Caco-2 (cell line): Measurements from ENCODE around the gene APC2. TPM values are rescaled to one million over a fixed set of nuclear protein-coding genes. Genes with fewer than 3 reads are reported as not detected.

ENCODE experiments used
- BruUV-seq: library from RNA; stranded (reverse); fragments of 400-500 nt; replicated peaks from 2 replicates; lab custom pipeline; 2021; lab: Mats Ljungman, UMichigan
- CTCF ChIA-PET: fragments of 300-600 bp; sonication (Branson Sonifier 250); formaldehyde crosslinking; loops from one replicate; lab custom pipeline; 2022; ENCODE audit warnings: antibody characterized with exemption; lab: Charles Lee
- POLR2A ChIA-PET: fragments of 300-600 bp; sonication (Branson Sonifier 250); formaldehyde crosslinking; loops from one replicate; lab custom pipeline; 2022; ENCODE audit warnings: antibody characterized with exemption; lab: Charles Lee
- DNase-seq, 2 experiments: peaks; one replicate each; pipeline versions ENCODE4 v3.0.0 to v3.0.0-alpha.2; 2020 to 2022
- H3K27me3 ChIP-seq: replicated peaks from 2 replicates; pipeline ENCODE4 v1.6.0; 2011; ENCODE audit warnings: low read length; ENCODE audit not compliant: control insufficient read depth, insufficient read depth
- H3K36me3 ChIP-seq: 2 replicates; pipeline ENCODE4 v1.5.1; 2011; ENCODE audit warnings: low read length; ENCODE audit not compliant: control insufficient read depth, insufficient read depth
- H3K4me1 ChIP-seq: fragments of 250-450 bp; sonication (Bioruptor Pico); 2 replicates; pipeline ENCODE4 v1.5.1; 2020; ENCODE audit warnings: mild to moderate bottlenecking
- H3K4me3 ChIP-seq: 2 replicates; pipeline ENCODE4 v1.5.1; 2011; ENCODE audit warnings: low read depth, mild to moderate bottlenecking, control low read depth, low read length
- H3K9me3 ChIP-seq: fragments of 250-450 bp; sonication (Bioruptor Pico); 2 replicates; pipeline ENCODE4 v1.5.1; 2020; ENCODE audit warnings: mild to moderate bottlenecking, moderate library complexity
- H3K27ac Mint-ChIP-seq: one replicate; pipeline ENCODE4 v1.8.0; 2022; ENCODE audit warnings: mixed read lengths; ENCODE audit not compliant: unreplicated experiment
- H3K27me3 Mint-ChIP-seq: one replicate; pipeline ENCODE4 v1.8.0; 2022; ENCODE audit warnings: mixed read lengths; ENCODE audit not compliant: insufficient read depth, unreplicated experiment
- H3K36me3 Mint-ChIP-seq: one replicate; pipeline ENCODE4 v1.8.0; 2022; ENCODE audit warnings: mild to moderate bottlenecking, mixed read lengths; ENCODE audit not compliant: insufficient read depth, unreplicated experiment
- H3K4me1 Mint-ChIP-seq: one replicate; pipeline ENCODE4 v1.8.0; 2022; ENCODE audit warnings: low read depth, mixed read lengths; ENCODE audit not compliant: unreplicated experiment
- H3K4me3 Mint-ChIP-seq: one replicate; pipeline ENCODE4 v1.8.0; 2022; ENCODE audit warnings: mild to moderate bottlenecking, moderate library complexity, mixed read lengths; ENCODE audit not compliant: unreplicated experiment
- H3K9me3 Mint-ChIP-seq: one replicate; pipeline ENCODE4 v1.8.0; 2022; ENCODE audit warnings: mixed read lengths; ENCODE audit not compliant: unreplicated experiment
- intact Hi-C: fragments of 100-400 bp; cut with micrococcal nuclease; formaldehyde crosslinking; loops from one replicate; pipeline ENCODE4 v1.10.0; 2022; ENCODE audit not compliant: unreplicated experiment
- total RNA-seq: library from RNA; stranded (reverse); gene quantifications from 2 replicates; pipeline ENCODE4 v1.2.3, GENCODE V29; 2022
- TF ChIP-seq, protein P1 (sequence below), 2 experiments: fragments of 200-600 bp in 1 of 2; IDR thresholded peaks; 1 replicate in 1 of 2; 2 replicates in 1 of 2; pipeline versions ENCODE4 v1.5.1 to v1.8.0; 2011 to 2022; ENCODE audit warnings: antibody characterized with exemption in 1 of 2, control low read depth in 1 of 2, inconsistent platforms in 1 of 2, low read depth in 1 of 2, low read length in 1 of 2, mild to moderate bottlenecking in 1 of 2, moderate library complexity in 1 of 2; ENCODE audit not compliant: insufficient read depth in 1 of 2, severe bottlenecking in 1 of 2, unreplicated experiment in 1 of 2

The APC2 gene
- total RNA-seq, 1 experiment from 2014 or later = 9.5 TPM

DNA sequence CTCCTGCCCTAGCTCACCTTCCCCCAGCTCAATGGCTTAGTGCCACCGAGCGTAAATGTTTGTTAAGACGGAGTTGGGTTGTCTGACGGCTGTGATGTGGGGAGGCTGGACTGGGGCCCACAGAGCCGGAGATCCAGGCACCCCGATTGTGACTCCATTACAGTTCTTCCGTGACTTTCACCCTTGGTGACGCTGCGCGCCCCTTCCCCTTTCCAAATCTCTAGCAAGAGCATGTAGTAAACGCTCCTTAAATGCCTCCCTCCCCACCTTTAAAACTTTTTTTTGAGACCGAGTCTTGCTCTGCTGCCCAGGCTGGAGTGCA lies 41.9 kb downstream of the APC2 start:
- Mint-ChIP-seq H3K4me3 (peak overlapping the region; percentile 89), H3K9me3 (no peaks in the 10 kb centered on the region), H3K36me3 (peaks cover 13% of the 10 kb centered on the region), H3K27ac (peak overlapping the region; percentile 88), H3K27me3 (no peaks in the 10 kb centered on the region), H3K4me1 (peaks cover 21% of the 10 kb centered on the region)
- POLR2A ChIA-PET = no interaction called here
- peaks cover 46% of the 10 kb centered on the region for H3K4me1 ChIP-seq
- peak overlapping the region; percentile 97 for H3K4me3 ChIP-seq
- H3K27me3 ChIP-seq = no peaks in the 10 kb centered on the region
- CTCF ChIA-PET = interaction anchor here (1.2 to 1.6 kb wide), 2 partner anchors 20 to 23 kb away, joined by 4 to 8 read pairs; no protein-coding TSS in a partner anchor
- TF ChIP-seq, protein P1, sequence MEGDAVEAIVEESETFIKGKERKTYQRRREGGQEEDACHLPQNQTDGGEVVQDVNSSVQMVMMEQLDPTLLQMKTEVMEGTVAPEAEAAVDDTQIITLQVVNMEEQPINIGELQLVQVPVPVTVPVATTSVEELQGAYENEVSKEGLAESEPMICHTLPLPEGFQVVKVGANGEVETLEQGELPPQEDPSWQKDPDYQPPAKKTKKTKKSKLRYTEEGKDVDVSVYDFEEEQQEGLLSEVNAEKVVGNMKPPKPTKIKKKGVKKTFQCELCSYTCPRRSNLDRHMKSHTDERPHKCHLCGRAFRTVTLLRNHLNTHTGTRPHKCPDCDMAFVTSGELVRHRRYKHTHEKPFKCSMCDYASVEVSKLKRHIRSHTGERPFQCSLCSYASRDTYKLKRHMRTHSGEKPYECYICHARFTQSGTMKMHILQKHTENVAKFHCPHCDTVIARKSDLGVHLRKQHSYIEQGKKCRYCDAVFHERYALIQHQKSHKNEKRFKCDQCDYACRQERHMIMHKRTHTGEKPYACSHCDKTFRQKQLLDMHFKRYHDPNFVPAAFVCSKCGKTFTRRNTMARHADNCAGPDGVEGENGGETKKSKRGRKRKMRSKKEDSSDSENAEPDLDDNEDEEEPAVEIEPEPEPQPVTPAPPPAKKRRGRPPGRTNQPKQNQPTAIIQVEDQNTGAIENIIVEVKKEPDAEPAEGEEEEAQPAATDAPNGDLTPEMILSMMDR (IDR thresholded peaks at IDR 0.05; ENCODE audit: insufficient read depth in 1 of 2, low read depth in 1 of 2, low read length in 1 of 2, severe bottlenecking in 1 of 2, unreplicated experiment in 1 of 2) = no peak
- H3K36me3 ChIP-seq = no peaks in the 10 kb centered on the region; the same call in 1 of the 2 replicates
- no TSS peak for BruUV-seq
- intact Hi-C loops = loop anchor here (2.0 kb wide), 1 partner anchor 21 kb away; the partner anchor contains the start of gene ADAMTSL5
- no peak for DNase-seq
- H3K9me3 ChIP-seq = no peaks in the 10 kb centered on the region

DNA sequence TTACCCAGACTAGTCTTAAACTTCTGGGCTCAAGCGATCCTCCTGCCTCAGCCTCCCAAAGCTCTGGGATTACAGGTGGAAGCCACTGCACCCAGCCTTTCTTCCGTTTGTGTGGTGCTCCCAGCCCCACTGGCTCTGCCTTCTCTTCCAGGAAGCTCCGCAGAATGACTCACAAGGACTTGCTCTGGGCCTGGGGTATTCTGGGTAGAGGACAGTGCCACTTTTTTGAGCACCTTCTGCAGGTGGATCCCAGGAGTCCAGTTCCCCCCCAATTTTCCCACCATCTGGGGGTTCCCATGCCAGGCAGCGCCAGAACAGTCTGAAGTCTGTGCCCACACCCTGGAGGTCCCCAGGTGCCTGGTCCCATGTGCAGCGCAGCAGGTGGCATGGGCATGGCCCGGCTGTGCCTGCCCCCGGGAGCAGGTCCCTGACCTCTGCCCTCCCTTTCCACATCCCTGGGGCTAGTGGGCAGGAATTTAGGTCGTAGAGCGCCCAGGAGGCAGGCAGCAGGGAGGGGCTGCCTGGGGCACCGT lies 42.6 kb downstream of the APC2 start:
- Mint-ChIP-seq H3K36me3 (peaks cover 14% of the 10 kb centered on the region), H3K27me3 (no peaks in the 10 kb centered on the region), H3K9me3 (no peaks in the 10 kb centered on the region), H3K4me3 (peak overlapping the region; percentile 89), H3K4me1 (peaks cover 21% of the 10 kb centered on the region), H3K27ac (peak overlapping the region; percentile 88)
- DNase-seq = no peak
- no TSS peak for BruUV-seq
- intact Hi-C loops = no loop called here
- H3K9me3 ChIP-seq = no peaks in the 10 kb centered on the region
- no peaks in the 10 kb centered on the region; the same call in none of the 2 replicates for H3K36me3 ChIP-seq
- ChIA-PET POLR2A (no interaction called here), CTCF (interaction anchor here (0.5 kb wide), 1 partner anchor 96 kb away, joined by 5 read pairs; no protein-coding TSS in a partner anchor)
- H3K4me3 ChIP-seq = peak overlapping the region; percentile 18
- H3K4me1 ChIP-seq = peaks cover 50% of the 10 kb centered on the region
- TF ChIP-seq, protein P1 (IDR thresholded peaks at IDR 0.05; ENCODE audit: insufficient read depth in 1 of 2, low read depth in 1 of 2, low read length in 1 of 2, severe bottlenecking in 1 of 2, unreplicated experiment in 1 of 2) = no peak
- no peaks in the 10 kb centered on the region for H3K27me3 ChIP-seq

DNA sequence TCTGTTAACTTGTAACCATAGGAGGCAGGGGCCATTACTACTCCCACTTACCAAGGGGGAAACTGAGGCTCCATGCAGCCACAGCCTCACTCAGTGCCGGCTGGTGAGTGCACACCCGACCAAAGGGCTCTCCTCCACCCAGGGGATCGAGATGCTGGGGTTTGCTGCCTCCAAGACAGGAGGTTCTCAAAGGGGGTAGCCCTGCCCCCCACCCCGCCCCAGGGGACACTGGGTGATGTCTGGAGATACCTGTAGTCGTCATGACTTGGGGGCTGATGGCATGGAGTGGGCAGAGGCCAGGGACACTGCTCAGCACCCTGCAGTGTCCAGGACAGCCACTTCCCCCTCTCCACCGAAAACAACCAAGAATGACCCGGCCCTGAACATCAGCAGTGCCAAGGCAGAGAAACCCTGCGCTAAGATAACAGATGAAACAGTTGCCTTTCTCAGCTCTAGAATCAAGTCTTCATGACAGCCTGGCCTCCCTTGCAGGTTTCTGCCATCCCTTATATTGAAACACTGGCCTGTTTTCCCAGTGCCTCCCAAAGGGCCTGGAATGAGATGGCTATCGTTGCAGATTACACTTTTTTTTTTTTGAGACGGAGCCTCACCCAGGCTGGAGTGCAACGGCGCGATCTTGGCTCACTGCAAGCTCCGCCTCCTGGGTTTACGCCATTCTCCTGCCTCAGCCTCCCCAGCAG lies 44.3 kb downstream of the APC2 start:
- intact Hi-C loops = no loop called here
- H3K36me3 Mint-ChIP-seq = peaks cover 19% of the 10 kb centered on the region
- no peak overlapping the region for H3K27ac Mint-ChIP-seq
- no peaks in the 10 kb centered on the region for H3K27me3 Mint-ChIP-seq
- peaks cover 21% of the 10 kb centered on the region for H3K4me1 Mint-ChIP-seq
- H3K4me3 ChIP-seq = no peak overlapping the region
- no TSS peak for BruUV-seq
- TF ChIP-seq, protein P1 (IDR thresholded peaks at IDR 0.05; ENCODE audit: insufficient read depth in 1 of 2, low read depth in 1 of 2, low read length in 1 of 2, severe bottlenecking in 1 of 2, unreplicated experiment in 1 of 2) = no peak
- H3K9me3 ChIP-seq = no peaks in the 10 kb centered on the region
- H3K4me3 Mint-ChIP-seq = no peak overlapping the region
- CTCF ChIA-PET = no interaction called here
- H3K9me3 Mint-ChIP-seq = no peaks in the 10 kb centered on the region
- no peaks in the 10 kb centered on the region; the same call in none of the 2 replicates for H3K36me3 ChIP-seq
- POLR2A ChIA-PET = no interaction called here
- DNase-seq = no peak
- no peaks in the 10 kb centered on the region for H3K27me3 ChIP-seq
- peaks cover 56% of the 10 kb centered on the region for H3K4me1 ChIP-seq
